ENCODE data around the gene ADAR.

ADAR gene

DNA sequence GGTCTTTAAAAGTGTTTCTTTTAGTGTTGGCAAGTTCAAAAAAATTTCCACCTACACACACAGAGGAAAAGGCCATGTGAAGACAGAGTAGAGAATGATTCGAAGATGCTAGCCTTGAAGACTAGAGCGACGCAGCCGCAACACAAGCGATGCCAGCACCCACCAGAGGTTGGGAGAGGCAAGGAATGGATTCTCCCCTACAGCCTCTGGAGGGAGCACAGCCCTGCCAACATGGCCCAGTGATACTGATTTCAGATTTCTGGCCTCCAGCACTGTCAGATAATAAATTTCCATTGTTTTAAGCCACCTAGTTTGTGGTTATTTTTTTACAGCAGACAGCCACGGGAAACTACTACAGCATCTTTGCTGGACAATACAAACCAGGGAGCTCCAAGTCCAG is 6.9 kb upstream of the ADAR start:
- DNase-seq = no peak

GRCh38 chr1:154614247-154614646 is 6.3 kb upstream of the ADAR start:
- no peak for DNase-seq

DNA sequence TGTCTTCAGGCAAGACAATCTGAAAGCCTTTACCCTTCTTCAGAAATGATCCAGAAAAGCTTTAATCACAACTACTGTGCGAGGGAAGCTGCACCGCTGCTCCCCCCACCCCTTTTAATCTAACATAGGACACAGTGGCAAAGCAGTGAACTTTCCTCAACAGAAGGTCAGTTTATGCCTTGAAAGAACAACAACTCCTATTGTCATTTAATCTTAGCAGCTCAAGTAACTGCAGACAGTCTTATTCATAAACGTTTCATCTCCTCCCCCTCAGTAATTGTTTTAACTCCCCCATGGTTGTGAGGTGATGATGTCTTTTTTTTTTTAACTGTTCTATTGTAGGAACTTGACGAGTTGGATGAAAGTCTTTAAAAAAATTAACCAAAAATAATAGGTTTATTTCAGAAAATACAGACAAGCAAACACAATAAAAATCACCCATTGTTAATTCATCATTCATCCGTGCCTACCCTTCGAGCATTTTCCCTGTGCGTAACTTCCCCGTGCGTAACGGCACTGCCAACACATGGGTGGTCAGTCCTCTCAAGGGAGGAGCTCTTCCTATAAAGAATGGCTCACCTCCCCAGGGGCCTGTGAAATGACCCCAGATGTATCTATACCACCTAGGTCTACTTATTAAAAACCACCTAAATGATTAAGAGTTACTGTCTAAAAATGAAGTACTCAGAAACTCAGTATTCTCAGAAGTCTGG is 3.3 kb upstream of the ADAR start:
- DNase-seq = no peak

GRCh38 chr1:154609398-154610380 is 1.7 kb upstream of the ADAR start:
- DNase-seq = no peak

DNA sequence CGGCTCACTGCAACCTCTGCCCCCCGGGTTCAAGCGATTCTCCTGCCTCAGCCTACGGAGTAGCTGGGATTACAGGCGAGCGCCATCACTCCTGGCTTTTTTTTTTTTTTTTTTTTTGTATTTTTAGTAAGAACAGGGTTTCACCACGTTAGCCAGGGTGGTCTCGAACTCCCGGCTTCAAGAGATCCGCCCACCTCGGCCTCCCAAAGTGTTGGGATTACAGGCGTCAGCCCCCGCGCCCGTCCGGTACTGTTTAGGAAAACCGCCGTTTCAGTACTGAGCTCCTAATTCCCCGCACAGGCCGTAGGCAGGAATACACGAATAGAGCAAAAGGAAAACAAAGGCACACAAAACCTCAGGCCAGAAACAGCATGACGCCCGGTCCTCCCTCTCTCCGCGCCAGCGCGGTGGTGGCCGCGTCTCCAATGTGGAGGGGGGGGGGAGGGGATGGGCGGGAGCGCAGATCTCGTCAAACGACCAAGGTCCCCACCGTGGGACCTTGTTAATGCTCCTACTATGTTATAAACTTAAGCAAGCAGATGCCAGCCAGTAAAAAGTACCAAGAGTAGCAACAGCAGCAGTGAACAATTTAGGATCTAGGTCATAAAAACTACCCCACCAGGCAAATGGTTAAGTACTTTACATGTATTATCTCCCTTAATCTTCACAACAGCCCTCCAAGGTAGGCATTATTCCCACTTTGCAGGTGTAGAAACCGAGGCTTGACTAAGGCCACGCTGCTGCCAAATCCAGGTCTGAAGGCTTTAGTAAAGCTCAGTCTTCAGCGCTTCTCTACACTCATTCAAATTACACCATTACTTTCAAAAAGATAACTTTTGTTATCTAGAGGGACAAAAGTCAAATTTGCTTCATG is 648 bp upstream of the ADAR start:
- peak; percentile 35 for DNase-seq

GRCh38 chr1:154607106-154607608 is 829 bp downstream of the ADAR start:
- DNase-seq = no peak

DNA sequence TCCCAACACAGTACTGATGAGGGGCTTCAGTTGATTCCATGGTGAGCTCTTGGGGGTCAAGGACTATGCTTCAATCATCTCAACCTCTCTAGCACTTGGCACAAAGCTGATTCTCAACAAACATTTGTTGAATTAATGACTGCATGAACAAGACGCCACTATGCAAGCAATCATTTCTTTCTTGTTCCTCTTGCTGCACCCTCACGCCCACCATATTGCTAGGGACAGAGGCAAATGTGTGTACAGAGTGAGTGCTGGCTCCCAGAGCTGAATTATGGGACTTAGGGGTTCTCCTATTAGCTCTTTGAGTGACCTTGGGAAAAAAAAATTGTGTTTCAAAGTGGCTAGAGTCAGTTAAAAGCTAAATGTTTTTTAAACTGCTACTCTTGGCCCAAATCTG is 2.5 kb downstream of the ADAR start:
- DNase-seq = no peak

DNA sequence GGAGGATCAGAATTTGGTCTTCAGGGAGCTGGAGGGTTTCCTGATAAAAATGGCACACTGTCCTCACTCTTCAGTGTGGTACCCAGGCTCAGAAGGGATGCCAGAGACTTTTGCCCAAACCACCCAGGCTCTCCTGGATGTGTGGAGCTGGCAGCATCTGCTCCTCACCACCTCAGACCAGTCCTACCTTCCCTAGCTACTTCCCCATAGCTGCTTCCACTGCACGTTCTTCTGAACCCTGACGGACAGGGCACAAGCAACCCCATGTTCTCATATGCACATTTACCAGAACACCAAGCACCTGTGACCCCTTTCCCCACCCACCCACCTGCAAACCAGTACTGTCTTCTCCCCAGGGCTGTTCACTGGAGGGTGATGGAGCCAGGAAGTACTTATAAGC is 4.7 kb downstream of the ADAR start:
- DNase-seq = no peak

- DNase-seq = no peak
Measured at GRCh38 chr1:154599658-154600057, 8.3 kb downstream of the ADAR start.

GRCh38 chr1:154598871-154599635 is 8.9 kb downstream of the ADAR start:
- DNase-seq = no peak

DNA sequence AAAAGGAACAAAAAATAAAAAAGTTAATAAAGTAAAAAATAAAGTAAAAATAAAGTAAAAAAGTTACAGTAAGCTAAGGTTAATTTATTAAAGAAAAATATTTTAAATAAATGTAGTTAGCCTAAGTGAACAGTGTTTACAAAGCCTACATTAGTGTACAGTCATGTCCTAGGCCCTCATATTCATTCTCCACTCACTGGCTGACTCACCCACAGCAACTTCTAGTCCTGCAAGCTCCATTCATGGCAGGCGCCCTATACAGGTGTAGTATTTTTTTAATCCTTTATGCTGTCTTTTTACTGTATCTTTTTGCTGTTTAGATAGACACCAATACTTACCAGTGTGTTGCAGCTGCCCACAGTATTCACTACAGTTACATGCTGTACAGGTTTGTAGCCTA is 12.4 kb downstream of the ADAR start:
- DNase-seq = no peak

DNA sequence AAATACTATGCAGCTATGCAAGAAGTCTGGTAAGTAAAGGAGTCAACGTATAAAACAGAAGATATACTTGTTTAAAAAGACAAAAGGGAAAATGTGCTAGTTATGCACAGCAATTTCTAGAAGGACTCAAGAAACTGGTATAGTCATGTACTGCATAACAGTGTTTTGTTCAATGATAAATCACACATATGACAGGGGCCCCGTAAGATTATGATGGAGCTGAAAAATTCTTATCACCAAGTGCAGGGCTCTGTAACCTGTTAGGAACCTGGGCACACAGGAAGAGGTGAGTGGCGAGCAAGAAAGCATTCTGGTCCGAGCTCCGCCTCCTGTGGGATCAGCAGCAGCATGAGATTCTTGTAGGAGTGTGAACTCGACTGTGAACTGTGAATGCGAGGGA is 13.2 kb downstream of the ADAR start:
- DNase-seq = no peak

DNA sequence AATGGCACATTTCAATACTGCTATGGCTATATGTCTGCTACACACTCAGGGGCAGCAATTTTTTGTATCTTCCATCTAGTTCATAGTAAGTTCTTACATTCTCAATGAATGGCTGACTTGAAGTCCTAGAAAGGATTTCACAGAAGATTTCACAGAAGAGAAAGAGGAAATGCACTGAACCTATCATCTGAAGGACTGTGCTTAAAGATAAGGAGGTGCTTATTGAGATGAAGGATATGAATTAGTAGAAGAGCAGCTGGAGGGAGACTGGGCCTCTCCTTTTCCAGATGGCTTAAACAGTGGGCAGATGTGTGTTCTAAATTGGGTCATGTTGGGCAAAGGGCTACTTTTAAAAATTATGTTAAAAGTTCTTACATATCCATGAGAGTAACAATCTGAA is 14.6 kb downstream of the ADAR start:
- no peak for DNase-seq

GRCh38 chr1:154591206-154591605 is 16.8 kb downstream of the ADAR start:
- DNase-seq = no peak

GRCh38 chr1:154590756-154591155 is 17.2 kb downstream of the ADAR start:
- DNase-seq = no peak

DNA sequence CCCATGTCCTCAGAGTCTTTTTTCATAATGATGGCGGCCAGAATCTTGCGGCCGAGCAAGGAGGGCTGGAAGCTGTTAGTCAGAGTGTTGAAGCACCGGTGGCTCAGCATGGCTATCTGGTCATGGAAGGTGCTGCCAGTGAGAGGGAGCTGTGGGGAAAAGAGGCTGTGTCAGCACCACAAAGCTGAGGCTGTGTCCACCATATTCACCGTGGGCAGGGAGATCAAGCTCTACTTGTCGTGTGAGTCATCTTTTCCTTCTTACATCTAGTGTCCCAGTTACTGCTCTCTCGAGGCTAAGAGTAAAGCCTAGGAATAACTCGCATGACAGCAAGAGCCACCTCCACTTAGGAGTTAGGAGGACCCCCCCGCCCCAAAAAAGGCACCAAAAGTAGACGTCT is 18.2 kb downstream of the ADAR start:
- no peak for DNase-seq

DNA sequence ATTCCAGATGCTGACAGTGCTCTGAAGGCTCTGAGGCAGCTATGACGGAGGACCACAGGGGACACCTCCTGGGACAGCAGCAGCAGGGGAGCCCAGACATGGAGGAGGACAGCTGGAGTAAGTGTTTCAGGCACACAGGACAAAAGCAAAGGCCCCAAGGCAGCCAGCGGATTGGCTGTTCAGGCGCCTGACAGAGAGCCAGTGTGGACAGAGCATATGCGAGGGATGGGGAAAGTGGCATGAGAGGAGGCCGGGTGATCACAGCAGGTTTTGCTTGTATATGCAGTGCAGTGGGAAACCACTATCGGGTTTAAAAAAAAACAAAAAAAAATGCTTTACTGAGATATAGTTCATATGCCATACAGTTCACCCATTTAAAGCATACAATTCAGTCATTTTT is 21.3 kb downstream of the ADAR start:
- no peak for DNase-seq

DNA sequence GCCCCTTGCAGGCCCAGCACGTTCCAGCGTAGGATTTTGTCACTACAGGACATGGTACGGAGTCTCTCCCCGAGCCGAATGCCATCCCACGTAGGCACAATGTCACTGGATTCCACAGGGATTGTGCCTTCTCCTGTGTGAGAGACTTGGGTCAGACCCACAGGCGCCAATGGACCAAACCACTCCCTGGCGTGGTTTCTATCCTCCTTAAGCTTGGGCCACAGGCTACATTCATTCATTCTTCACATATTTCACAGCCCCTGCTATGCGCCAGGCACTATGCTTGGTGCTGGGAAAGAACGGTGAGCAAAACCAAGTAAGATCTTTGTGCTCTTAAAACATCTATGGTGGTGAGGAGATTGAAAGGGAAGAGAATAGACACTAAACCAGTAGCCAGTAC is 21.8 kb downstream of the ADAR start:
- no peak for DNase-seq

- DNase-seq = no peak
Measured at GRCh38 chr1:154584267-154584994, 23.6 kb downstream of the ADAR start.

- DNase-seq = no peak
Measured at GRCh38 chr1:154583773-154584172, 24.2 kb downstream of the ADAR start.

DNA sequence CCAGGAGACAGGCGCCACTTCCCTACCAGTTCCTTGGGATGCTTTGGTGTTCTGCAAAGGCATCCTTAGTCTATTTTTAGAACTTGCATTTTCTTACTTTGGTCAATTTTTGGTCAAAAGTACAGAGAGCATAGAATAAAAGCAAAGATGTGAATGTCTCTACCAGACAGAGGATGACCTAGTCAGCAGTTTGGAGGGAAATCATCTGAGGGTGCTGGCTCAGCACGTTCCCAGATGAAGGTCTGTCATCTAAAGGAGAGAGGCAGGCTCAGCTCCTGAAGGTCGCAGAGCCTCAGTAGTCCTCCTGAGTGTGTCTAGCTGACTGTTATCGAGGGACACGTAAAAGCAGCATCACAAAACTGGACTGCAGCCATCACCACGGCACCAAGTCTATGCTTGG is 25.1 kb downstream of the ADAR start:
- no peak for DNase-seq

- no peak for DNase-seq
Measured at GRCh38 chr1:154581766-154582165, 26.2 kb downstream of the ADAR start.

Measured in amniotic stem cell (primary cell).